Body of pancreas (tissue), 4 donors: ENCODE results near the gene ASF1B. TPM values are rescaled to one million over a fixed set of nuclear protein-coding genes. Genes with fewer than 3 reads are reported as not detected.
A peak's percentile ranks its signal among the peaks of the same experiment; 100 is the strongest.

Source experiments
- ATAC-seq: fragments of 150-250 bp; one replicate; pipeline ENCODE4 v1.9.1; 2016
- DNase-seq, 4 donors: peaks; one replicate each; pipeline ENCODE4 v3.0.0-alpha.2; 2019
- H3K27ac ChIP-seq, 4 donors: fragments of 200-600 bp; sonication (generic); 1 replicate in 3 of 4; 2 replicates in 1 of 4; pipeline versions ENCODE4 v1.5.1 to v1.6.1; 2016 to 2019; ENCODE audit warnings: mild to moderate bottlenecking in 1 of 4, mixed read lengths in 1 of 4, moderate library complexity in 1 of 4
- H3K27me3 ChIP-seq, 2 donors: fragments of 200-600 bp; sonication (generic); one replicate each; pipeline ENCODE4 v1.6.0; 2016; ENCODE audit warnings: mild to moderate bottlenecking in 1 of 2
- H3K36me3 ChIP-seq, 2 donors: fragments of 200-600 bp; sonication (generic); replicated peaks in 1 of 2; 2 replicates each; pipeline ENCODE4 v1.5.1; 2016; ENCODE audit warnings: low read depth in 2 of 2; ENCODE audit not compliant: insufficient read depth in 1 of 2
- H3K4me1 ChIP-seq: fragments of 200-600 bp; sonication (generic); one replicate; pipeline ENCODE4 v1.6.0; 2016
- H3K4me3 ChIP-seq, 2 donors: fragments of 200-600 bp; sonication (generic); 1 replicate in 1 of 2; 2 replicates in 1 of 2; pipeline ENCODE4 v1.5.1; 2016 to 2019
- H3K9me3 ChIP-seq, 3 donors: fragments of 200-600 bp; sonication (generic); 1 replicate in 2 of 3; 2 replicates in 1 of 3; pipeline ENCODE4 v1.5.1; 2016
- CTCF ChIP-seq, 7 experiments: fragments of 450-650 bp in 4 of 7; fragments of 200-600 bp in 3 of 7; sonication (generic) in 3 of 7; IDR thresholded peaks; one replicate each; pipeline ENCODE4 v1.5.1; 2016 to 2019; ENCODE audit warnings: antibody characterized with exemption in 7 of 7
- POLR2A ChIP-seq, 3 donors: fragments of 450-650 bp; IDR thresholded peaks; one replicate each; pipeline ENCODE4 v1.6.1; 2016; ENCODE audit warnings: antibody characterized with exemption in 3 of 3, mild to moderate bottlenecking in 2 of 3
- WGBS, 2 donors: methylation state at CpG; one replicate each; pipeline ENCODE4 v1.1.5; 2017; 5-methylcytosine and 5-hydroxymethylcytosine counted together
- intact Hi-C: fragments of 100-400 bp; cut with DNase I; formaldehyde crosslinking; loops from one replicate; pipeline ENCODE4 v1.15.1; 2023
- total RNA-seq, 2 donors: library from RNA; depleted of rRNA; stranded (reverse); fragments of >200 nt; gene quantifications; one replicate each; pipeline ENCODE4 v1.1.0, GENCODE V29; 2016

ASF1B gene
- total RNA-seq, 2 donors from 2014 or later: 0.26 to 1.6 TPM

- Histone ChIP-seq H3K4me1 (peaks cover 61% of the 10 kb centered on the region), H3K4me3 (peak overlapping the region; percentile 90 to 98), H3K9me3 (no peaks in the 10 kb centered on the region), H3K27ac (peak overlapping the region; percentile 32 to 99 (median 76)), H3K27me3 (no peaks in the 10 kb centered on the region), H3K36me3 (no peaks in the 10 kb centered on the region)
- no peak for TF ChIP-seq POLR2A (IDR thresholded peaks at IDR 0.05)
- TF ChIP-seq CTCF (IDR thresholded peaks at IDR 0.05): peak in 1 of 7 experiments; percentile 9
- intact Hi-C loops: no loop called here
- DNase-seq: peak; percentile 33 to 51 (median 36)
- WGBS, 2 donors: 0 to 3% methylated on average over 11 to 33 of the region's 33 CpGs
- no peak for ATAC-seq
Measured at GRCh38 chr19:14116918-14117578, 19.3 kb downstream of the ASF1B start.

GRCh38 chr19:14116525-14116917 is 19.9 kb downstream of the ASF1B start:
- Histone ChIP-seq H3K4me3 (peak overlapping the region in 1 of 2 donors; percentile 90), H3K4me1 (peaks cover 61% of the 10 kb centered on the region), H3K36me3 (no peaks in the 10 kb centered on the region), H3K27ac (peak overlapping the region in 2 of 4 donors; percentile 96 to 99), H3K27me3 (no peaks in the 10 kb centered on the region), H3K9me3 (no peaks in the 10 kb centered on the region)
- WGBS, 2 donors: 5 to 14% methylated on average over 6 of the region's 6 CpGs
- no peak for ATAC-seq
- no peak for DNase-seq
- intact Hi-C loops: no loop called here
- TF ChIP-seq CTCF (IDR thresholded peaks at IDR 0.05): no peak
- no peak for TF ChIP-seq POLR2A (IDR thresholded peaks at IDR 0.05)

DNA sequence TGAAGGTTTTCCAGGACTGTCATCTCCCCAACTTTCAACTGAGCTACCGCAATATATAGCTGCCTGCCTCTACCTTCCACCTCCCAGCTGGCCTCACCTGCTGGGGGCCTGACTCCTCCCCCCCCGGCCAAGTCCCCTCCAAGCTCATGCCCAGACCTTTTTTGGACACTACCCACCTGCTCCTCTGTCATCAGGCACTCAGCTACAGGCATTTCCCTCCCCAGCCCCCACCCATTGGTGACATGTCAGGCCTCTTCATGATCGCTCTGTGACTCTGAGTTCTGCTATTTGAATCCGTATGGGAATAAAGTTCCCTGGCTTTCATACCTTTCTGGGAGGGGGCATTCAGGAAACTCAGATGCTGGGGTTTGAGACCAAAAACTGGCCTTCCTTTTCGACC is 20.6 kb downstream of the ASF1B start:
- intact Hi-C loops: no loop called here
- H3K27me3 ChIP-seq: no peaks in the 10 kb centered on the region
- no peaks in the 10 kb centered on the region for H3K36me3 ChIP-seq
- ATAC-seq: no peak
- no peak overlapping the region for H3K4me3 ChIP-seq
- H3K9me3 ChIP-seq: no peaks in the 10 kb centered on the region
- H3K27ac ChIP-seq: peak overlapping the region in 2 of 4 donors; percentile 48 to 96
- WGBS, 2 donors: 49 to 64% methylated on average over 5 of the region's 5 CpGs
- TF ChIP-seq POLR2A (IDR thresholded peaks at IDR 0.05): no peak
- TF ChIP-seq CTCF (IDR thresholded peaks at IDR 0.05): no peak
- DNase-seq: no peak
- H3K4me1 ChIP-seq: peaks cover 61% of the 10 kb centered on the region

DNA sequence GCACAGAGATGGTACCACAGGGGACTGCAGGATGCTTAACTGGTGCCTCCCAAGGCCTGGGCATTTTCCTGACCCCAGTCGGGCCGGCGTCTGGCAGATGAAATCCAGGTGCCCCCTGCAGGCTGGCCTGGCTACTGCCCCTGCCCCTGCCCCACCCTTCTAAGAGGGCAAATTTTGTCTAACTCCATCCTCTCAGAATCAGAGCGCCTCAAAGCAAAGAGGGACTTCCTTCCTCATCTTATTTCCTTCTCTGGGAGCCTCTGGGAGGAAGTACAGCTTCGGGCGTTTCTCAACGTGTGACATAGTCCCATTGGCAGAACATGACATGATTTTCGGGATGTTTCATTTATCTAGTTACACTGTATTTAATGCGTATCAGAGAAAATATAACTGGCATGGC is 21.5 kb downstream of the ASF1B start:
- H3K9me3 ChIP-seq: no peaks in the 10 kb centered on the region
- no peaks in the 10 kb centered on the region for H3K27me3 ChIP-seq
- H3K36me3 ChIP-seq: no peaks in the 10 kb centered on the region
- H3K4me3 ChIP-seq: no peak overlapping the region
- peak overlapping the region in 2 of 4 donors; percentile 48 to 62 for H3K27ac ChIP-seq
- peak; percentile 43 to 55 (median 51) for TF ChIP-seq CTCF (IDR thresholded peaks at IDR 0.05)
- TF ChIP-seq POLR2A (IDR thresholded peaks at IDR 0.05): no peak
- ATAC-seq (no peak), DNase-seq (peak; percentile 57 to 72 (median 62))
- H3K4me1 ChIP-seq: peaks cover 59% of the 10 kb centered on the region
- WGBS, 2 donors: 38 to 41% methylated on average over 9 of the region's 9 CpGs
- intact Hi-C loops: no loop called here

DNA sequence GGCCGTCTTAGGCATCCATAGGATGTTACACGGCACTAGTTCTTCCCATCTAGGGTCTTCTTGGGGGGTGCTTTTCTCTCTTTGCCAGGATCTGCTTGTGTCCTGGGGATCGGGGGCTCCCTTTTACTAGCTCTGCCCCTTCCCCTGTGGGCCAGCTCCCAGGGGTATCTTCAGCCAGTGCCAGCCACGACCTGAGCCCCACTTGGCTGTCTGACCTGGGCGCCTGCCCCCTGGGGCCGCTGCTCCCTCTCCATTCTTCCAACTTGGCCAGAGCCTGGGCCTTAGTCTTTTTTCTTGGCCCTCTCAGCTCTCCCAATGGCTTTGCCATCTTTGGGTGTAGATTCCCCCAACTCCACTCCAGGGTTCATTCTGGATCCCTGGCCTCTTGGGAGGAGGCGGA is 21.9 kb downstream of the ASF1B start:
- H3K4me3 ChIP-seq: no peak overlapping the region
- intact Hi-C loops: no loop called here
- DNase-seq (no peak), ATAC-seq (no peak)
- no peaks in the 10 kb centered on the region for H3K36me3 ChIP-seq
- no peaks in the 10 kb centered on the region for H3K9me3 ChIP-seq
- TF ChIP-seq CTCF (IDR thresholded peaks at IDR 0.05) (no peak), POLR2A (IDR thresholded peaks at IDR 0.05) (no peak)
- H3K27me3 ChIP-seq: no peaks in the 10 kb centered on the region
- peak overlapping the region in 2 of 4 donors; percentile 48 to 62 for H3K27ac ChIP-seq
- WGBS, 2 donors: 76 to 88% methylated on average over 6 to 7 of the region's 7 CpGs
- H3K4me1 ChIP-seq: peaks cover 55% of the 10 kb centered on the region
